Measurements from ENCODE around the gene ATP2A3. TPM values are rescaled to one million over a fixed set of nuclear protein-coding genes. Genes with fewer than 3 reads are reported as not detected.

Gene ATP2A3
- total and polyA plus RNA-seq, 2 donors (not counting 1 experiment from before 2014, with no cell fraction given): 697 to 817 TPM

GRCh38 chr17:3893003-3893719 lies 71.1 kb downstream of the ATP2A3 start, which contains the start of gene CAMKK1:
TSS of gene CAMKK1 (minus strand) at chr17:3893053. CDS start at chr17:3885687, 7,366 bp downstream.
- intact Hi-C loops (cut with micrococcal nuclease): loop anchor here (1.0 to 2.0 kb wide), 5 partner anchors 11 to 68 kb away; partner anchors contain the start of gene NCBP3
- H3K9ac ChIP-seq (ENCODE audit: low read length): peak within 1 kb of the TSS; percentile 77
- peak within 1 kb of the TSS; percentile 89 for H3K27ac Mint-ChIP-seq

More at GRCh38 chr17:3893003-3893719, 71.1 kb downstream of the ATP2A3 start, which contains the start of gene CAMKK1:
- ChIA-PET POLR2A (interaction anchor here (0.6 to 1.7 kb wide), 6 partner anchors 11 to 72 kb away, joined by 4 to 15 read pairs (median 6); partner anchors contain the start of gene P2RX1), CTCF (interaction anchor here (0.8 to 5.6 kb wide), 8 partner anchors 10 to 106 kb away, joined by 3 to 48 read pairs (median 6); partner anchors contain the start of gene NCBP3)
- WGBS (ENCODE audit: insufficient coverage): 3% methylated on average over 71 of the region's 75 CpGs
- peaks cover 40% of the 10 kb centered on the region for H3K4me1 Mint-ChIP-seq
- no peaks in the 10 kb centered on the region for H3K9me3 ChIP-seq (ENCODE audit: control extremely low read depth in 1 of 3, control insufficient read depth in 2 of 3, insufficient read depth in 1 of 3, low read length in 2 of 3)
- DNase-seq (peak; percentile 95), ATAC-seq (ENCODE audit: low read depth) (peak; percentile 86)
- H3K27ac ChIP-seq (ENCODE audit: low read length in 2 of 2): peak within 1 kb of the TSS; percentile 56 to 57
- H3K9me3 Mint-ChIP-seq (ENCODE audit: insufficient read depth): no peaks in the 10 kb centered on the region
- no peaks in the 10 kb centered on the region for H3K27me3 ChIP-seq (replicated peaks in 1 of 4; ENCODE audit: control extremely low read depth in 1 of 4, control insufficient read depth in 3 of 4, insufficient read depth in 4 of 4, low read length in 3 of 4)
- H3K4me2 ChIP-seq (replicated peaks; ENCODE audit: low read depth, low read length, poor library complexity, severe bottlenecking): peak within 1 kb of the TSS; percentile 100
- H3K4me3 ChIP-seq (ENCODE audit: control extremely low read depth in 1 of 5, extremely low read depth in 1 of 5, insufficient read depth in 1 of 5, low read depth in 2 of 5, low read length in 4 of 5): peak within 1 kb of the TSS; percentile 14 to 75 (median 64)
- no peaks in the 10 kb centered on the region for H4K20me1 ChIP-seq (ENCODE audit: control insufficient read depth, insufficient read depth, low read length, poor library complexity, severe bottlenecking)
- TF ChIP-seq CTCF (IDR thresholded peaks at IDR 0.05) (no peak), EZH2 (IDR thresholded peaks at IDR 0.05; ENCODE audit: borderline replicate concordance, insufficient read depth, low read depth, low read length, poor library complexity, severe bottlenecking) (no peak)
- H3K79me2 ChIP-seq (ENCODE audit: control insufficient read depth, insufficient read depth, low read length): peaks cover 15% of the 10 kb centered on the region
- no peaks in the 10 kb centered on the region for H3K36me3 ChIP-seq (replicated peaks in 1 of 2; ENCODE audit: control extremely low read depth in 1 of 2, control insufficient read depth in 1 of 2, extremely low read depth in 1 of 2, insufficient read depth in 2 of 2, low read length in 1 of 2)
- H3K4me3 Mint-ChIP-seq: peak within 1 kb of the TSS; percentile 93
- no peaks in the 10 kb centered on the region for H3K27me3 Mint-ChIP-seq
- peaks cover 20 to 42% of the 10 kb centered on the region in 2 donors for H3K4me1 ChIP-seq (ENCODE audit: control insufficient read depth in 2 of 2, insufficient read depth in 2 of 2, low read length in 2 of 2)
- H2AFZ ChIP-seq (ENCODE audit: insufficient read depth, low read depth, low read length, poor library complexity, severe bottlenecking): peak within 1 kb of the TSS; percentile 91
